Keratinocyte (primary cell): Measurements from ENCODE around the gene USP33.

Experiments used
- CTCF ChIP-seq, 3 experiments: IDR thresholded peaks in 1 of 3; conservative IDR thresholded peaks in 1 of 3; optimal IDR thresholded peaks in 1 of 3; 2 replicates in 2 of 3; 3 replicates in 1 of 3; pipeline versions ENCODE3 to v1.5.1; 2011; ENCODE audit warnings: low read length in 3 of 3, mild to moderate bottlenecking in 3 of 3, moderate library complexity in 2 of 3, control low read depth in 1 of 3, inconsistent platforms in 1 of 3; ENCODE audit not compliant: insufficient read depth in 2 of 3; ENCODE audit errors: extremely low read depth in 1 of 3
- EZH2 ChIP-seq: IDR thresholded peaks from one replicate; pipeline ENCODE4 v1.6.1; 2012; ENCODE audit warnings: inconsistent platforms, mild to moderate bottlenecking, low read length, moderate library complexity

GRCh38 chr1:77652268-77652667 lies 107.4 kb downstream of the USP33 start:
- TF ChIP-seq CTCF (optimal IDR thresholded peaks at IDR 0.05 in 1 of 3, IDR thresholded peaks at IDR 0.05 in 1 of 3, conservative IDR thresholded peaks at IDR 0.05 in 1 of 3; ENCODE audit: extremely low read depth in 1 of 3, insufficient read depth in 2 of 3, low read length in 3 of 3) (no peak), EZH2 (no peak)
